ENCODE data around the gene RAX2. TPM values are rescaled to one million over a fixed set of nuclear protein-coding genes. Genes with fewer than 3 reads are reported as not detected.

RAX2 gene
- total and polyA plus RNA-seq, 2 donors (not counting 3 experiments of a cell fraction or from before 2014, with no cell fraction given), result not detected

DNA sequence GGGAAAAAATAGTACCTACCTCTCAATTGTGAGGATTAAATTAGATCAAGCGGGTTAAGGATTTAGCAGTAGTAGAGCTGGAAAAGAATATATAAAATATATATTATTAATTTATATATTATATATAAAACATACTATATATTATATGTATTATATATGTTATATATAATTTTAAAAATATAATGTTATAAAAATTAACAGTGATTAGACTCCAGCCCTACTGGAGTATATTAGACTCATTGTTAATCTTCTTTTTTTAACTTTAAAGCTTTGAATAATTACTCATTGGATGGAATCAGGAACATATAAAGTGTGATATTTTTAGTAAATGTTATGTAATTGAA is 9.9 kb downstream of the RAX2 start:
- TF ChIP-seq, protein P1, sequence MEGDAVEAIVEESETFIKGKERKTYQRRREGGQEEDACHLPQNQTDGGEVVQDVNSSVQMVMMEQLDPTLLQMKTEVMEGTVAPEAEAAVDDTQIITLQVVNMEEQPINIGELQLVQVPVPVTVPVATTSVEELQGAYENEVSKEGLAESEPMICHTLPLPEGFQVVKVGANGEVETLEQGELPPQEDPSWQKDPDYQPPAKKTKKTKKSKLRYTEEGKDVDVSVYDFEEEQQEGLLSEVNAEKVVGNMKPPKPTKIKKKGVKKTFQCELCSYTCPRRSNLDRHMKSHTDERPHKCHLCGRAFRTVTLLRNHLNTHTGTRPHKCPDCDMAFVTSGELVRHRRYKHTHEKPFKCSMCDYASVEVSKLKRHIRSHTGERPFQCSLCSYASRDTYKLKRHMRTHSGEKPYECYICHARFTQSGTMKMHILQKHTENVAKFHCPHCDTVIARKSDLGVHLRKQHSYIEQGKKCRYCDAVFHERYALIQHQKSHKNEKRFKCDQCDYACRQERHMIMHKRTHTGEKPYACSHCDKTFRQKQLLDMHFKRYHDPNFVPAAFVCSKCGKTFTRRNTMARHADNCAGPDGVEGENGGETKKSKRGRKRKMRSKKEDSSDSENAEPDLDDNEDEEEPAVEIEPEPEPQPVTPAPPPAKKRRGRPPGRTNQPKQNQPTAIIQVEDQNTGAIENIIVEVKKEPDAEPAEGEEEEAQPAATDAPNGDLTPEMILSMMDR (IDR thresholded peaks at IDR 0.05; ENCODE audit: extremely low read depth in 1 of 2, insufficient read depth in 1 of 2, low read depth in 1 of 2, low read length in 2 of 2), result no peak
- TF ChIP-seq FOS (IDR thresholded peaks at IDR 0.05; ENCODE audit: borderline replicate concordance, insufficient read depth, low read length) (no peak), POLR2A (IDR thresholded peaks at IDR 0.05; ENCODE audit: low read depth, low read length) (no peak), EZH2 (IDR thresholded peaks at IDR 0.05; ENCODE audit: borderline replicate concordance, low read depth, low read length, severe bottlenecking) (no peak), GATA2 (IDR thresholded peaks at IDR 0.05; ENCODE audit: insufficient read depth, insufficient read length, low read depth, low read length) (no peak), JUN (IDR thresholded peaks at IDR 0.05; ENCODE audit: borderline replicate concordance, insufficient read depth, insufficient read length, low read depth) (no peak), MYC (IDR thresholded peaks at IDR 0.05; ENCODE audit: low read depth, low read length) (no peak), POLR2AphosphoS5 (IDR thresholded peaks at IDR 0.05; ENCODE audit: insufficient read depth, low read depth, low read length) (no peak)
- TF ChIP-seq, protein P2, sequence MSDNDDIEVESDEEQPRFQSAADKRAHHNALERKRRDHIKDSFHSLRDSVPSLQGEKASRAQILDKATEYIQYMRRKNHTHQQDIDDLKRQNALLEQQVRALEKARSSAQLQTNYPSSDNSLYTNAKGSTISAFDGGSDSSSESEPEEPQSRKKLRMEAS (IDR thresholded peaks at IDR 0.05; ENCODE audit: insufficient read depth, insufficient read length), result no peak
- Histone ChIP-seq H3K4me1 (ENCODE audit: control insufficient read depth, extremely low read depth, insufficient read depth, low read length) (peaks cover 11% of the 10 kb centered on the region), H3K9ac (replicated peaks; ENCODE audit: extremely low read depth, insufficient read depth, low read length) (peak overlapping the region; percentile 95), H3K79me2 (ENCODE audit: control insufficient read depth, insufficient read depth, low read length) (peaks cover 23% of the 10 kb centered on the region), H3K36me3 (ENCODE audit: control insufficient read depth in 2 of 2, extremely low read depth in 1 of 2, insufficient read depth in 2 of 2, low read length in 2 of 2) (peaks cover 0 to 11% of the 10 kb centered on the region in 2 experiments), H3K27me3 (ENCODE audit: control insufficient read depth in 2 of 2, insufficient read depth in 2 of 2, low read length in 2 of 2) (no peaks in the 10 kb centered on the region), H4K20me1 (replicated peaks; ENCODE audit: control insufficient read depth, extremely low read depth, insufficient read depth, low read length) (no peaks in the 10 kb centered on the region), H3K4me3 (replicated peaks in 1 of 3; ENCODE audit: insufficient read depth in 1 of 3, low read depth in 1 of 3, low read length in 3 of 3) (peak overlapping the region in 1 of 3 experiments; percentile 73), H3K9me1 (replicated peaks; ENCODE audit: control insufficient read depth, extremely low read depth, insufficient read depth, low read length) (no peaks in the 10 kb centered on the region), H3K4me2 (ENCODE audit: insufficient read depth, low read length) (peak overlapping the region; percentile 63), H3K9me3 (replicated peaks; ENCODE audit: control insufficient read depth, insufficient read depth, low read length) (no peaks in the 10 kb centered on the region), H3K27ac (ENCODE audit: insufficient read depth, low read depth, low read length) (peak overlapping the region; percentile 92), H2AFZ (ENCODE audit: low read depth, low read length) (peak overlapping the region; percentile 99)
- dilution Hi-C loops (cut with MboI; ENCODE audit: extremely low pct_ligation_motif_present, low sequenced_read_pairs) (no loop called here), intact Hi-C loops (cut with micrococcal nuclease) (loop anchor here (2.0 kb wide), 1 partner anchor 207 kb away; no protein-coding TSS in a partner anchor)
- POLR2A ChIA-PET, result interaction anchor here (0.6 to 1.3 kb wide), 2 partner anchors 65 to 223 kb away, joined by 3 read pairs; partner anchors contain the start of gene EEF2
- no TSS peak for BruUV-seq (replicated peaks)
- CTCF ChIA-PET, result interaction anchor here (0.7 to 3.6 kb wide), 3 partner anchors 9 to 226 kb away, joined by 3 to 19 read pairs (median 3); no protein-coding TSS in a partner anchor
- FAIRE-seq, result no peak
- DNase-seq (ENCODE audit: low read depth, low spot score), result no peak
